Liver (tissue), 9 donors: ENCODE measurements around the gene THUMPD2. TPM values are rescaled to one million over a fixed set of nuclear protein-coding genes. Genes with fewer than 3 reads are reported as not detected.

Source experiments
- DNase-seq: peaks from one replicate; pipeline ENCODE4 v3.0.0-alpha.2; 2017; ENCODE audit warnings: low spot score
- H3K27ac ChIP-seq, 2 donors: one replicate each; pipeline ENCODE4 v1.7.0; 2013; ENCODE audit warnings: inconsistent platforms in 2 of 2, low read length in 2 of 2, control low read depth in 1 of 2, low read depth in 1 of 2, mild to moderate bottlenecking in 1 of 2
- H3K27me3 ChIP-seq, 4 donors: one replicate each; pipeline versions ENCODE4 v1.6.1 to v1.7.0; 2013; ENCODE audit warnings: low read length in 3 of 4, inconsistent platforms in 1 of 4, mild to moderate bottlenecking in 1 of 4, moderate library complexity in 1 of 4; ENCODE audit not compliant: control insufficient read depth in 4 of 4, insufficient read depth in 4 of 4
- H3K36me3 ChIP-seq, 4 donors: one replicate each; pipeline versions ENCODE4 v1.6.1 to v1.7.0; 2013; ENCODE audit warnings: low read length in 3 of 4, mild to moderate bottlenecking in 3 of 4, low read depth in 1 of 4, moderate library complexity in 1 of 4; ENCODE audit not compliant: control insufficient read depth in 4 of 4, insufficient read depth in 3 of 4
- H3K4me1 ChIP-seq, 4 donors: one replicate each; pipeline versions ENCODE4 v1.6.1 to v1.7.0; 2013; ENCODE audit warnings: low read length in 3 of 4, mild to moderate bottlenecking in 3 of 4, moderate library complexity in 1 of 4; ENCODE audit not compliant: control insufficient read depth in 4 of 4, insufficient read depth in 4 of 4
- H3K4me3 ChIP-seq, 3 donors: one replicate each; pipeline versions ENCODE4 v1.6.1 to v1.7.0; 2013; ENCODE audit warnings: low read length in 3 of 3, control low read depth in 1 of 3, low read depth in 1 of 3, mild to moderate bottlenecking in 1 of 3
- H3K9ac ChIP-seq, 2 donors: one replicate each; pipeline ENCODE4 v1.7.0; 2013; ENCODE audit warnings: low read length in 2 of 2, mild to moderate bottlenecking in 2 of 2, moderate library complexity in 2 of 2, control low read depth in 1 of 2, low read depth in 1 of 2
- H3K9me3 ChIP-seq, 4 donors: one replicate each; pipeline versions ENCODE4 v1.6.1 to v1.7.0; 2013; ENCODE audit warnings: low read length in 3 of 4; ENCODE audit not compliant: control insufficient read depth in 4 of 4
- EGR1 ChIP-seq, 2 donors: IDR thresholded peaks; 2 replicates each; pipeline ENCODE4 v1.6.1; 2016 to 2018; ENCODE audit warnings: antibody characterized with exemption in 2 of 2, low read depth in 2 of 2
- FOXA1 ChIP-seq: IDR thresholded peaks from 2 replicates; pipeline ENCODE4 v1.6.1; 2016; ENCODE audit warnings: antibody characterized with exemption
- FOXA2 ChIP-seq: IDR thresholded peaks from 2 replicates; pipeline ENCODE4 v1.6.1; 2016; ENCODE audit warnings: antibody characterized with exemption
- GABPA ChIP-seq, 2 donors: IDR thresholded peaks in 1 of 2; conservative IDR thresholded peaks in 1 of 2; 2 replicates each; pipeline ENCODE4 v1.6.1; 2016; ENCODE audit warnings: antibody characterized with exemption in 2 of 2, mild to moderate bottlenecking in 1 of 2, moderate library complexity in 1 of 2
- HNF4A ChIP-seq, 2 donors: conservative IDR thresholded peaks; 2 replicates each; pipeline ENCODE4 v1.6.1; 2016; ENCODE audit warnings: antibody characterized with exemption in 2 of 2, mild to moderate bottlenecking in 2 of 2
- HNF4G ChIP-seq: IDR thresholded peaks from 2 replicates; pipeline ENCODE4 v1.6.1; 2016; ENCODE audit warnings: antibody characterized with exemption
- JUND ChIP-seq, 2 donors: IDR thresholded peaks; 2 replicates each; pipeline ENCODE4 v1.6.1; 2016; ENCODE audit warnings: antibody characterized with exemption in 2 of 2
- NR2F2 ChIP-seq: IDR thresholded peaks from 2 replicates; pipeline ENCODE4 v1.6.1; 2016; ENCODE audit warnings: antibody characterized with exemption
- RAD21 ChIP-seq, 2 donors: IDR thresholded peaks; 2 replicates each; pipeline ENCODE4 v1.6.1; 2016; ENCODE audit warnings: antibody characterized with exemption in 2 of 2, mild to moderate bottlenecking in 2 of 2
- RXRA ChIP-seq, 2 donors: IDR thresholded peaks; 2 replicates each; pipeline ENCODE4 v1.6.1; 2017 to 2018; ENCODE audit warnings: antibody characterized with exemption in 2 of 2, mild to moderate bottlenecking in 1 of 2
- SP1 ChIP-seq: IDR thresholded peaks from 2 replicates; pipeline ENCODE4 v1.6.1; 2018; ENCODE audit warnings: antibody characterized with exemption, mild to moderate bottlenecking
- TAF1 ChIP-seq: conservative IDR thresholded peaks from 2 replicates; pipeline ENCODE4 v1.6.1; 2016; ENCODE audit warnings: antibody characterized with exemption, mild to moderate bottlenecking
- YY1 ChIP-seq: IDR thresholded peaks from 2 replicates; pipeline ENCODE4 v1.6.1; 2016; ENCODE audit warnings: antibody characterized with exemption, mild to moderate bottlenecking
- WGBS: extraction: QIAGEN DNeasy Blood & Tissue Kit; methylation state at CpG from one replicate; pipeline ENCODE4 v1.1.7; 2013; 5-methylcytosine and 5-hydroxymethylcytosine counted together
- polyA plus RNA-seq, 2 donors: library from polyadenylated mRNA; stranded (reverse) in 1 of 2; unstranded in 1 of 2; fragments of 200-250 nt in 1 of 2; fragments of >200 nt in 1 of 2; fragmentation: Nextera tagmentation in 1 of 2; extraction: Ambion mirVana in 1 of 2; gene quantifications; one replicate each; pipeline versions ENCODE4 v1.2.1 to v1.2.3, GENCODE V29; 2013 to 2015
- total RNA-seq, 2 donors: library from RNA; depleted of rRNA; stranded (reverse); fragments of >200 nt; gene quantifications; one replicate each; pipeline ENCODE4 v1.2.3, GENCODE V29; 2014
- TF ChIP-seq, protein P1 (sequence below): IDR thresholded peaks from 2 replicates; pipeline ENCODE4 v1.6.1; 2016; ENCODE audit warnings: antibody characterized with exemption
- TF ChIP-seq, protein P2 (sequence below): IDR thresholded peaks from 2 replicates; pipeline ENCODE4 v1.6.1; 2016; ENCODE audit warnings: antibody characterized with exemption, mild to moderate bottlenecking
- TF ChIP-seq, protein P3 (sequence below): IDR thresholded peaks from 2 replicates; pipeline ENCODE4 v1.6.1; 2016; ENCODE audit warnings: antibody characterized with exemption
- TF ChIP-seq, protein P4 (sequence below): IDR thresholded peaks from 2 replicates; pipeline ENCODE4 v1.6.1; 2016; ENCODE audit warnings: antibody characterized with exemption
- TF ChIP-seq, protein P5 (sequence below): fragments of 150-350 bp; IDR thresholded peaks from 2 replicates; pipeline ENCODE4 v1.5.1; 2017; ENCODE audit warnings: improper control_type of control experiment, low read depth, low read length; ENCODE audit not compliant: missing input control
- donor health status: healthy.
- donor health status: healthy.
- donor health status: healthy.
- donor health status: healthy.
- donor health status: healthy.

Gene THUMPD2
- total and polyA plus RNA-seq, 4 donors, result 2.2 to 5.9 (median 5.0) TPM

DNA sequence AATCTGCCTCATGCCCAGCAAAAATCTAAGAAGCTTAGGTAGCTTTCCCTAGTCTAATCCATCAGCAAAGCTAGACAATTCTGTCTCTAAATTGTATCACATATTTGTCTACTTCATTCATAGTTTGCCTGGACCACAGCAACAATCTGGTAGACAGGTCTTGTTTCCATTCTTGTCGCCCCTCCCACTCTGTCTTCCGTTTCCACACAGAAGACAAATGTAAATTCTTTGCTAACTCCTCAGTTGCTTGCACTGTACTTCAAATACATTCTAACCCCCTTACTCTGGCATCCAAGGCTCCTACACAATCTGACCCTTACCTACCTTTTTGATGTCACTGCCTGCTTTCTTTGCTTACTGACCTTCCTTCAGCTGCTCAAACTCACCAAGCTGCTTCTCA lies 40.1 kb downstream of the THUMPD2 start:
- H3K4me3 ChIP-seq, result no peak overlapping the region
- WGBS, result 98% methylated on average over 2 of the region's 2 CpGs
- no peak overlapping the region for H3K27ac ChIP-seq
- peaks cover 1 to 44% (median 13%) of the 10 kb centered on the region in 4 donors for H3K36me3 ChIP-seq
- no peaks in the 10 kb centered on the region for H3K9me3 ChIP-seq
- no peaks in the 10 kb centered on the region for H3K4me1 ChIP-seq
- no peak for DNase-seq
- TF ChIP-seq, protein P1, sequence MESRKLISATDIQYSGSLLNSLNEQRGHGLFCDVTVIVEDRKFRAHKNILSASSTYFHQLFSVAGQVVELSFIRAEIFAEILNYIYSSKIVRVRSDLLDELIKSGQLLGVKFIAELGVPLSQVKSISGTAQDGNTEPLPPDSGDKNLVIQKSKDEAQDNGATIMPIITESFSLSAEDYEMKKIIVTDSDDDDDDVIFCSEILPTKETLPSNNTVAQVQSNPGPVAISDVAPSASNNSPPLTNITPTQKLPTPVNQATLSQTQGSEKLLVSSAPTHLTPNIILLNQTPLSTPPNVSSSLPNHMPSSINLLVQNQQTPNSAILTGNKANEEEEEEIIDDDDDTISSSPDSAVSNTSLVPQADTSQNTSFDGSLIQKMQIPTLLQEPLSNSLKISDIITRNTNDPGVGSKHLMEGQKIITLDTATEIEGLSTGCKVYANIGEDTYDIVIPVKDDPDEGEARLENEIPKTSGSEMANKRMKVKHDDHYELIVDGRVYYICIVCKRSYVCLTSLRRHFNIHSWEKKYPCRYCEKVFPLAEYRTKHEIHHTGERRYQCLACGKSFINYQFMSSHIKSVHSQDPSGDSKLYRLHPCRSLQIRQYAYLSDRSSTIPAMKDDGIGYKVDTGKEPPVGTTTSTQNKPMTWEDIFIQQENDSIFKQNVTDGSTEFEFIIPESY, result no peak
- H3K27me3 ChIP-seq, result no peaks in the 10 kb centered on the region
- H3K9ac ChIP-seq, result no peak overlapping the region

DNA sequence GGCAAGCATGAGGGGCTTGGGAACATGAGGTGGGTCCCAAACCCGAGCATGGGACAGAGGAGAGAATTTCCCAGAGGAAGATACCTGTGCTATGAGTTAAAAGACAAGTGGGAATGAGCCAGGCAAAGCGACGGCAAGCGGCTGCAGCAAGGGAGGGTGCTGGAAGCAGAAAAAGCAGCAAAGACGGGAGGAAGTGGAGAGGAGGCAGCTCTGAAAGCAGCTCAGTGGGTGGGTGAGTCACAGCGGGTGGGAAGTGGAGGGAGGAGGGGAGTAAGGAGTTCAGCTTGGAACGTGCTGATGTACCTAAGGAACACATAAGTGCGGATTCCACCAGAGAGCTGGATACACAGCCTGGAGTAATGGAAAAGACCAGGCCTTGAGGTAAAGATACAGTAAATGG lies 41.4 kb downstream of the THUMPD2 start:
- H3K27me3 ChIP-seq, result no peaks in the 10 kb centered on the region
- no peak overlapping the region for H3K4me3 ChIP-seq
- no peaks in the 10 kb centered on the region for H3K9me3 ChIP-seq
- DNase-seq, result no peak
- H3K36me3 ChIP-seq, result peaks cover 0 to 44% (median 15%) of the 10 kb centered on the region in 4 donors
- H3K4me1 ChIP-seq, result no peaks in the 10 kb centered on the region
- whole genome bisulfite sequencing, result 92% methylated on average over 8 of the region's 8 CpGs
- H3K9ac ChIP-seq, result no peak overlapping the region
- TF ChIP-seq RXRA (IDR thresholded peaks at IDR 0.05), result no peak
- TF ChIP-seq EGR1 (IDR thresholded peaks at IDR 0.05; ENCODE audit: low read depth in 2 of 2), result no peak
- no peak for TF ChIP-seq RAD21 (IDR thresholded peaks at IDR 0.05)
- TF ChIP-seq YY1, result no peak
- TF ChIP-seq, protein P2, sequence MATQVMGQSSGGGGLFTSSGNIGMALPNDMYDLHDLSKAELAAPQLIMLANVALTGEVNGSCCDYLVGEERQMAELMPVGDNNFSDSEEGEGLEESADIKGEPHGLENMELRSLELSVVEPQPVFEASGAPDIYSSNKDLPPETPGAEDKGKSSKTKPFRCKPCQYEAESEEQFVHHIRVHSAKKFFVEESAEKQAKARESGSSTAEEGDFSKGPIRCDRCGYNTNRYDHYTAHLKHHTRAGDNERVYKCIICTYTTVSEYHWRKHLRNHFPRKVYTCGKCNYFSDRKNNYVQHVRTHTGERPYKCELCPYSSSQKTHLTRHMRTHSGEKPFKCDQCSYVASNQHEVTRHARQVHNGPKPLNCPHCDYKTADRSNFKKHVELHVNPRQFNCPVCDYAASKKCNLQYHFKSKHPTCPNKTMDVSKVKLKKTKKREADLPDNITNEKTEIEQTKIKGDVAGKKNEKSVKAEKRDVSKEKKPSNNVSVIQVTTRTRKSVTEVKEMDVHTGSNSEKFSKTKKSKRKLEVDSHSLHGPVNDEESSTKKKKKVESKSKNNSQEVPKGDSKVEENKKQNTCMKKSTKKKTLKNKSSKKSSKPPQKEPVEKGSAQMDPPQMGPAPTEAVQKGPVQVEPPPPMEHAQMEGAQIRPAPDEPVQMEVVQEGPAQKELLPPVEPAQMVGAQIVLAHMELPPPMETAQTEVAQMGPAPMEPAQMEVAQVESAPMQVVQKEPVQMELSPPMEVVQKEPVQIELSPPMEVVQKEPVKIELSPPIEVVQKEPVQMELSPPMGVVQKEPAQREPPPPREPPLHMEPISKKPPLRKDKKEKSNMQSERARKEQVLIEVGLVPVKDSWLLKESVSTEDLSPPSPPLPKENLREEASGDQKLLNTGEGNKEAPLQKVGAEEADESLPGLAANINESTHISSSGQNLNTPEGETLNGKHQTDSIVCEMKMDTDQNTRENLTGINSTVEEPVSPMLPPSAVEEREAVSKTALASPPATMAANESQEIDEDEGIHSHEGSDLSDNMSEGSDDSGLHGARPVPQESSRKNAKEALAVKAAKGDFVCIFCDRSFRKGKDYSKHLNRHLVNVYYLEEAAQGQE, result no peak
- no peak for TF ChIP-seq FOXA2
- TF ChIP-seq GABPA (IDR thresholded peaks at IDR 0.05 in 1 of 2, conservative IDR thresholded peaks at IDR 0.05 in 1 of 2), result no peak
- no peak for TF ChIP-seq NR2F2
- TF ChIP-seq HNF4A (conservative IDR thresholded peaks at IDR 0.05), result no peak
- no peak for TF ChIP-seq HNF4G
- TF ChIP-seq, protein P1, result no peak
- TF ChIP-seq, protein P3, sequence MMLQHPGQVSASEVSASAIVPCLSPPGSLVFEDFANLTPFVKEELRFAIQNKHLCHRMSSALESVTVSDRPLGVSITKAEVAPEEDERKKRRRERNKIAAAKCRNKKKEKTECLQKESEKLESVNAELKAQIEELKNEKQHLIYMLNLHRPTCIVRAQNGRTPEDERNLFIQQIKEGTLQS, result no peak
- TF ChIP-seq SP1, result no peak
- TF ChIP-seq, protein P4, sequence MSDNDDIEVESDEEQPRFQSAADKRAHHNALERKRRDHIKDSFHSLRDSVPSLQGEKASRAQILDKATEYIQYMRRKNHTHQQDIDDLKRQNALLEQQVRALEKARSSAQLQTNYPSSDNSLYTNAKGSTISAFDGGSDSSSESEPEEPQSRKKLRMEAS, result no peak
- TF ChIP-seq, protein P5, sequence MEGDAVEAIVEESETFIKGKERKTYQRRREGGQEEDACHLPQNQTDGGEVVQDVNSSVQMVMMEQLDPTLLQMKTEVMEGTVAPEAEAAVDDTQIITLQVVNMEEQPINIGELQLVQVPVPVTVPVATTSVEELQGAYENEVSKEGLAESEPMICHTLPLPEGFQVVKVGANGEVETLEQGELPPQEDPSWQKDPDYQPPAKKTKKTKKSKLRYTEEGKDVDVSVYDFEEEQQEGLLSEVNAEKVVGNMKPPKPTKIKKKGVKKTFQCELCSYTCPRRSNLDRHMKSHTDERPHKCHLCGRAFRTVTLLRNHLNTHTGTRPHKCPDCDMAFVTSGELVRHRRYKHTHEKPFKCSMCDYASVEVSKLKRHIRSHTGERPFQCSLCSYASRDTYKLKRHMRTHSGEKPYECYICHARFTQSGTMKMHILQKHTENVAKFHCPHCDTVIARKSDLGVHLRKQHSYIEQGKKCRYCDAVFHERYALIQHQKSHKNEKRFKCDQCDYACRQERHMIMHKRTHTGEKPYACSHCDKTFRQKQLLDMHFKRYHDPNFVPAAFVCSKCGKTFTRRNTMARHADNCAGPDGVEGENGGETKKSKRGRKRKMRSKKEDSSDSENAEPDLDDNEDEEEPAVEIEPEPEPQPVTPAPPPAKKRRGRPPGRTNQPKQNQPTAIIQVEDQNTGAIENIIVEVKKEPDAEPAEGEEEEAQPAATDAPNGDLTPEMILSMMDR, result no peak
- no peak for TF ChIP-seq FOXA1
- no peak for TF ChIP-seq JUND (IDR thresholded peaks at IDR 0.05)
- TF ChIP-seq TAF1, result no peak
- H3K27ac ChIP-seq, result no peak overlapping the region
